WTC11 (cell line): Measurements from ENCODE around the gene AGAP3.

ENCODE experiments used
- ELF4 ChIP-seq: sonication (generic); formaldehyde crosslinking; IDR thresholded peaks from 2 replicates; pipeline ENCODE4 v1.8.1; 2022; ENCODE audit warnings: low read depth, mild to moderate bottlenecking, moderate library complexity, missing genetic modification reagents
- FOXJ3 ChIP-seq: sonication (generic); formaldehyde crosslinking; IDR thresholded peaks from 2 replicates; pipeline ENCODE4 v1.9.0; 2021; ENCODE audit warnings: missing genetic modification reagents, mild to moderate bottlenecking, borderline replicate concordance
- MAX ChIP-seq: sonication (generic); formaldehyde crosslinking; IDR thresholded peaks from 2 replicates; pipeline ENCODE4 v1.8.0; 2022; ENCODE audit warnings: mild to moderate bottlenecking, missing genetic modification reagents
- USF1 ChIP-seq: sonication (generic); formaldehyde crosslinking; IDR thresholded peaks from 2 replicates; pipeline ENCODE4 v1.8.0; 2022; ENCODE audit warnings: mild to moderate bottlenecking, missing genetic modification reagents
- USF2 ChIP-seq: sonication (generic); formaldehyde crosslinking; IDR thresholded peaks from 2 replicates; pipeline ENCODE4 v1.8.1; 2023; ENCODE audit warnings: mild to moderate bottlenecking, missing genetic modification reagents, moderate library complexity
- ZBTB21 ChIP-seq: sonication (generic); formaldehyde crosslinking; IDR thresholded peaks from 2 replicates; pipeline ENCODE4 v1.8.1; 2023; ENCODE audit warnings: mild to moderate bottlenecking, missing genetic modification reagents, borderline replicate concordance

- no peak for TF ChIP-seq USF2
- TF ChIP-seq FOXJ3 (CRISPR knock-in tag): no peak
- TF ChIP-seq MAX (CRISPR knock-in tag): no peak
- no peak for TF ChIP-seq ELF4 (CRISPR knock-in tag)
- TF ChIP-seq ZBTB21 (CRISPR knock-in tag): no peak
- 0 out of 2 replicates have a peak, but pooled peaks have one; percentile 14 for TF ChIP-seq USF1 (CRISPR knock-in tag)
Observed at GRCh38 chr7:151087245-151088018, 1.2 kb downstream of the AGAP3 start.
